ENCODE data around the gene LPP. TPM values are rescaled to one million over a fixed set of nuclear protein-coding genes. Genes with fewer than 3 reads are reported as not detected.

LPP gene
- total RNA-seq, 2 donors from 2014 or later: 1,601 to 1,705 TPM

DNA sequence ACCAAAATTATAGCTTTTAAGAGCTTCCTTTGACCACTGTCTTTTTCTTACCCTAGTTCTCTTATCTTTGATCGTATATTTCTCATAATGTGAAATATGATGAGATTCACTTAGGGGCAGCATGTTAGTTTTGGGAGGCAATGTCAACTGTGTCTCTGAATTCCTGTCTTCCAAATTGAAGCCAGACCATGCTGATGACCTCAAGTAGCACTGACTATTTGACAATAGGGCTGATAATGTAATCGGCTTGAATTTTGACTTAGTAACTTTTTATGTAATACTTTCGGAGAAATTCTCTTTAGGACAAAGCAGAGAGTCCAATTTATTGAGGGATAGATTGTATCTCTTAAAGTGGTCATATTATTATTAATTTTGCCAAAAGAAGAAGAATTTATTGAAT lies 722.4 kb downstream of the LPP start:
- intact Hi-C loops (cut with DNase I): no loop called here
- DNase-seq (ENCODE audit: low spot score): no peak

DNA sequence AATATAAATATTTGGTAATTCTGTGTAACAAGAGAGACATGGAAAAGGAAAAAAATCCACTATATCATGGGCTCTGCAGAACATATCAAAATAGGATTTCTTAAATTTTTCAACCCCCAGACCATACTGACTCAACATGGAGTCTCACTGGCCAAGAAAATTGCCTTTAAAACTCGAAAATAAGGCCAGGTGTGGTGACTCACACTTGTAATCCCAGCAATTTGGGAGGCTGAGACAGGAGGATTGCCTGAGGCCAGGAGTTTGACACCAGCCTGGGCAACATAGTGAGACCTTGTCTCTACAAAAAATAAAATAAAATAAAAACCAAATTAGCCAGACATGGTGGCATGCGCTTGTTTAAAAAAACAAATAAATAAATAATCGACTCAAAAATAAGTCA lies 723.4 kb downstream of the LPP start:
- DNase-seq (ENCODE audit: low spot score): no peak
- intact Hi-C loops (cut with DNase I): no loop called here

DNA sequence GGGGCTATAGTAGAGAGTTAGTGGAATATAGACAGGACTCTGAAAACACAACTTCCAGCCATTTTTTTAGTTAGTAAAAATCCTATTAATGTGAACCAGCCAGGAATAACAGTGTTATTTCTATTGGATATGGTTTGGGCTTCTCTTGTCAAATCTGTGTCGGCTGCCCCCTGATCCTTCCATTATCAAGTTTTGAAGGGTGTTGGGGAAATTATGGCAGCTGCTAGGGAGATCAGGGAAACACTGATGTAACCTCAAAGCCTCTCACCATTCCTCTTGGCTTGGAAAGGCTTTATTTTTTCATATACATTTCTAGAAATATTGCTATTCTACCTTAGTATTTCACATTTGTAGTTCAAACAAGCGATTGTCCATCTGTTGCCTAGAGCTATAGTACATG lies 724.1 kb downstream of the LPP start:
- intact Hi-C loops (cut with DNase I): no loop called here
- no peak for DNase-seq (ENCODE audit: low spot score)

DNA sequence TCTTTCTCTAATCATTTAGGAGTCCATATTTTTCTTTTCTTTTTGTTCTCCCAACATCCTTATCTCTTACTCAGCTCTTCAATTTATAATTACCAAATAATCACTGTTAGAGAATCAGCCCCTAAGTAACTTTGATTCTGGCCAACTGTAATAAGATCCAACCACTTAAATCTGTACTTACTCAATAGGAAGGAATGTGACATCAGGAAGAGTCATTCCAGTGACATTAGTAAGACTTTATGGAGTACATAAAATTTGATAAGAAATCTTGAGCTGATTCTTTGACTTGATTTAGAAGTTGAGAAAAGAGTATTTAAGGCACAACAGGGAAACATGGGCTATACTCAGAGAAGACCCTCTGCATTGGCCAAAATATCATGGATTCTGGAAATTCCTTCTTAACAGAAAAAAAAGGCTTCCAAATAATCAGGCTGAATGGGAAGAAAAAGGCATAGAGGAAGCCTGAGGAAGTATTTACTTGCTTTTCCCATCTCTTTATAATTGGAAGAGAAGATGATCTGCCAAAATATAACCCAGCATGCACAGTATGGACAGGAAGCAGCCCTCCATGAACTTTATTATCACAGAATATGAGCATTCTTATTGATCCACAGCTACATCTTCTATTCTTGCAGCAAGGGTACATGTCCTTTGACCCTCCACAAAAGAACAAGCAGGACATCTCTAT lies 728.1 kb downstream of the LPP start:
- DNase-seq (ENCODE audit: low spot score): no peak
- intact Hi-C loops (cut with DNase I): no loop called here

DNA sequence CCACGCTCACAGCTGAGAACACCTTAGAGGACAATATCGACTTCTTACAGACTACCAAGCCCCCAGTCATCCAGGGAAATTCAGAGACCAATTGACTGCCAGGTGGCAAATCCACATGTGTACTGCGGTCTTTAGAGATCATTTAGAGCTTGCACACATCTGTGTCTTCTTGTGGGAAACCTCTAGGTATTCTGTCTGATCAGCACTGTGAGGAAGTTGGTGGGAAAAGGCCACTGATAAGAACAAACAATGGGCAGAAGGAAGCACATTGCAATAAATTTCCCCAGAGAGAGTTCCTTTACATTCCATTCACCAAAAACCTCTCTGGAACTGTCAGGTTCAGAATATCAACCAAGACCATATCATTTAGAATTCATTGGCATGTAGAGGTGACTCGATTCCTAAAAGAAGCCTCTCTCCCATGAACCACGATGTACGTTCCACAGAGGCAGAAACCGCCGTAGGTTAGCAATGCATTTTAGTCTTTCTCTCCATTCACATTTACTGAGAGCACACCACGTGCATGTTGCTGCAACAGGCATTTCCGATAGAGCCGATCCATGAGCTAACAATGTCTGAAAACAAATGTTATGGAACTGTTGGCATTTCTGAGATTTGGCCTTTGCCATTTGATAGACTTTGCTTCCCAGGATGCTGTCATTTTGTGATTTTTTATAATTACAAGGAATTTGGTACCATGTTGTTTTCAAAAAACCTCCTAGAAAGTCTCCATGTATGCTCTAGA lies 730.5 kb downstream of the LPP start:
- no peak for DNase-seq (ENCODE audit: low spot score)
- intact Hi-C loops (cut with DNase I): no loop called here

DNA sequence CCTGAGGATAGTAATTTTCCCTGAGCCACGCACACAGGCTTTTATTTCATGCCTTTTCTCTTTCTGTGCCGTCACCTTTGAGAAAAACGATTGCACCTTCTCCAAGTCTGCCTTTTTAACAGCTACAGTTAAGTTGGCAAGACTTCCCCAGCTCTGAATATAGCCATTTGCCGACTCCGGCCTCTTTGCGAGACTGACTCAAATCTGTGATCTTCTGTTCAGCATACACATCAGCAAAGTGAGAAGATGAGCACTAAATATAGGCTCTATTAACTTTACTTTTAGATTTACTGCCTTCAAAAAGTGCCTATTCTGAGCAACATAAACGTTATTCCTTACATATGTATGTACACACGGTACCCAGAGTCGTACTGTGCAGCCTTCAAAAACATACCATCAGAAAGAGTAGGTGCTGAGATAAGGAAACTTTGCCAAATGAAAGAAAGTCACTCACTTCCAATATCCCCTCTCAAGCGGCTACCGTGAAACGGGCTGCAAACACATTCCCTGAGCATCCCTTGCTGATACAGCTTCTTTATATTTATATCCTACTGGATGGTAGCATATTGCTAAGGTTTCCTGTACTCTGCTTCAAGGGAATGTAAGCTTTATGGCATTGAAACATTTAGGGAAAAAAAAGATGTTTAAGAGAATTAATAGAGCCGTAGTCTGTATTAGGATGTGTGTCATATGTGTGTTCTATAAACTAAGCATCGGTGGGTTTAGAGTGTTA lies 734.5 kb downstream of the LPP start:
- DNase-seq (ENCODE audit: low spot score): no peak
- intact Hi-C loops (cut with DNase I): no loop called here

DNA sequence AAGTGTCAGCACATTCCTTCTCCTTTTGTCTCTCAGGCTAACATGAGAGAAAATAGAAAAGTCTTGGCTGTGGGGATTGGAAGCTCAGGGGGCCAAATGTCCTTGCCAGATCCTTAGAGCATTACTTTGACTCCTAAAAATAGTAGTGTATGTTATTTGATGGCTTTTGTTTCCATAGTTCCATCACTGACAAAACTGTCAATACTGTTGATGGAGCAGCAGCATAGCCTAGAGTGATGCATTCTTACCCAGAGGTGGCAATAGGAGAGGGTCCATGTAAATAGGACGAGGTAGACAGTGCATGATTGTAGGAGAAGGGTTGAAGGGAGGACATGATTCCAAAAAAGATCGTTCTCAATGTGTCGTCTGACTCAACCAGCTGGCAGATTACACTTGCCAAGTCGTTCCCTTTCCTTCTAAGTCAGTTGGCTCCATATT lies 735.1 kb downstream of the LPP start:
- intact Hi-C loops (cut with DNase I): no loop called here
- DNase-seq (ENCODE audit: low spot score): no peak

DNA sequence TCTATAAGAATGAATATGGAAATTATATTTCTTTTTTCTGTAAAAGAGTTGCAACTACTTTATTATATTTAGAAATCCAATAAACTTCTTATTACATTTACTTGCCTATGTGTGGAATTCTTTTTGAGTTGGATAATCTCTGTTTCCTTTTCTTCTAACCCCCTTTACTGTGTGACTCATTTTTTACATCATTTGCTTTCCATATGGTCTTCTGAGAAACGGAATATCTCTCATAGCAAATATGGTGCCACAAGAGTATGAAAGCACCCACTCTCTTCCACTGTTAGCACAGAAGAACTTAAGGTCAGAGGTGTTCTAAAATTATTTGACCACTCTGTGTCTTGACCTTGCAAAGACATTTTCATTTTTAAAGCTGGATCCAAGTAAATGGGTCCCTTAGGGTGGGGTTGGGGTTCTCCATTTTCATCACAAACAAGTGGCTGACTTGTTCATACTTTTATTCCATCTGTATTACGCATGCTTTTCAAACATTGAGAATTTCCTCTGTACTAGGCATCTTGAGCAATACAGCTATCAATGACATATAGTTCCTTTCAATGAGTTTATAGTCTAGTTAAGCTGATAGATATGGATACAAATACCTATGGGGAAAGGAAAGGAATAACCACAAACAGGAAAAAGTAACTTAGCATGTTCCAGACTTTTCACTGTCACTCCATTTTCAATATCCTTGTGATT lies 736.8 kb downstream of the LPP start:
- intact Hi-C loops (cut with DNase I): no loop called here

DNA sequence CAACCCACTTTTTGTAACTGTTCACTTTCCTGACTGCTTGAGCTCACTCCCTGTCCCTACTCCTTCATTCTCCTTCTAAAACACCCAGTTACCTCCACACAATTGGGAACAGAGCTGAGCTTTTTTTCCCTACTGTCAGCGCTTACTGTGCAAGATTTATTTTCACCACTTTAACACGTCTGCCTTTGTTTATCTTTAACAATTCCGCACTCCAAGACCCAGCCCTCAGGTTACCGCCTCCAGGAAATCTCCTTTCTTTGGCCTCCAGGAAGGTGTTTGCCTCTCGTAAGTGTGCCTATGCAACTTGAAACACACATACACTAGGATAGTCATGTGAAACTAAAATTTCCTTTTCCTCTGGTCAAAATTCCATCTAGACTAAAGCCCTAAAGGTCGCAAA lies 745.9 kb downstream of the LPP start:
- intact Hi-C loops (cut with DNase I): loop anchor here in 1 of 2 donors (5.0 kb wide), 1 partner anchor 42 kb away; no protein-coding TSS in a partner anchor
- DNase-seq (ENCODE audit: low spot score): no peak

More for the DNA sequence above, 736.8 kb downstream of the LPP start:
- no peak for DNase-seq (ENCODE audit: low spot score)

DNA sequence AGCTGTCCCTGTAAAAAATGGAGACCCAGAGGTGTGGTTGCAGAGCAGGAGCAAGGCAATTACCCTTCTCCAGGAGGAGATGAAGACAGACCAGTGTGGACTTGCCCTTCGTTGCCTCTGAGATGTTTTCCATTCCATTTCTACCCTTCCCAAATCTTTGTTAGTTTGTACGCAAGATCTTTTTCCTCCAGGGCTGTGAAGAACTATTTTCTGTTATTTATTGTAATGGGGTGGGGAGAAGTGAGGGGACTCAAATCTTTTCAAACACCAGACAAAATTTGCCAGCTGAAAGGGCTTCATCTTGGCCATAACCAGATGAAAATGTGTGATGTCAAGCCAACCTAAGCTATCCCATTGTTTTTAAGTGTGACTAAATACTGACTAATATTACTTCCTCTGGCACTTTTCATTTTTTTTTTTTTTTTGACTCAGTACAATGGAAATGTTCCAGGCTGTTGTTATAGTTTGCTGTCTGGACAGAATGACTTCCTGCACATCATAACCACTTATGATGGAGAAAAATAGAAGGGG lies 746.5 kb downstream of the LPP start:
- intact Hi-C loops (cut with DNase I): loop anchor here in 1 of 2 donors (5.0 kb wide), 1 partner anchor 42 kb away; no protein-coding TSS in a partner anchor
- no peak for DNase-seq (ENCODE audit: low spot score)

DNA sequence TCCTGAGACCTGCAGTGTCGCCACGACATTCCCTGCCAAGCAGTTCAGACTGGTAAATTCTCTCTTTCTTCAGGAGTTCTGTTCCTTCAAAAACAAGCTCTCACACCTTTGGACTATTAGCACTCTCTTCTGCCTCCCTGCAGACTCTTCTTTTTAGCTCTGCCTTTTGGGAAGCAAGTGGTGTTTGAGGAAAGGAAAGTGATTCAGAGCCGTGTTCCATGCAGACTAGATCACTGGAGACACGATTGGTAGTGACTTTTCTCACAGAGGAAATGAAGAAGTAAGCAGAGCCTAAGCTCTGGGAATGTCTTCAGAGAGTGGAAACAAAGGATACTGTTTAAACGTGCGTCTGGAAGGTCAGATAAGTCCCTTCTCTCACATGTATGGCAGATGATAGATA lies 747.2 kb downstream of the LPP start:
- DNase-seq (ENCODE audit: low spot score): no peak
- intact Hi-C loops (cut with DNase I): loop anchor here in 1 of 2 donors (5.0 kb wide), 1 partner anchor 41 kb away; no protein-coding TSS in a partner anchor

DNA sequence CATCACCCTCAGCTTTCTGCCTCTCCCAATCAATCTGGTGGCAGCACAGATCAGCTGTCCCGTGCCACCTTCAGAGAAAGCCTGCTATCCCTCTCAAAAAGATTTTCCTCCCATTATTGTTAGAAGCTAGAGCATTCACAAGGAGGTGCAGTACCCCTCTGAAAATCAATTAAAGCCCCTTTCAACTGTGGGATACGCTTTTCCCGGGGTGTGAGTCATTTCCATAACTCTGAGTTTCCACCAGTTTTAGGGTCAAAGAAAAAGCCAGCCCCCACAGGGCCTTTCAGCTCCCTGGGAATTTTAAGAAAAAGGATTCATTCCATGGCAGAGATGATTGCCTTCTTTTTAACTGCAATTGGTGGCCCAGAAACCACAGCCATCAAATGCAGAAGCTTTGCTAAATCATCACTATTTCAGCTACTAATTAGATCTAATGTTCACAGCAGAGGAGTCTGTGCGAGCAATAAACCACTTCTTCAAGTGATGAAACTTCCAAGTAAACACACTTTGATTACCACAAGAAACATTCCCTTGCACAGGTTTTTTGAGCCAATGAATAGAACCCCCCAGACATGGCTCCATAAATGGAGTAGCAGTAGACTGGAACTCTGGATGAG lies 747.8 kb downstream of the LPP start:
- no peak for DNase-seq (ENCODE audit: low spot score)
- intact Hi-C loops (cut with DNase I): loop anchor here in 1 of 2 donors (5.0 kb wide), 1 partner anchor 41 kb away; no protein-coding TSS in a partner anchor

DNA sequence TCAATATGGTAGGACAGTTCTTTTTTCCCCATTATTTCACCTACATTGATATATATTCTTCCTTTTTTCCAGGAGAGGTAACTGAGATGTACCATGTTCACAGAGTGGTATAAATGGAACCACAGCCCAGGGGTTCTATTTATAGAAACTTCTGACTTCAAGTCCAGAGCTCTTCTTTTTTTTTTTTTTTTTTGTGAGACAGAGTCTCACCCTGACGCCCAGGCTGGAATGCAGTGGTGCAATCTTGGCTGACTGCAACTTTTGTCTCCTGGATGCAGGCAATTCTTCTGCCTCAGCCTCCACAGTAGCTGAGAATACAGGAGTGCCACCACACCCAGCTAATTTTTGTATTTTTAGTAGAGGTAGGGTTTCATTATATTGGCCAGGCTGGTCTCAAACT lies 750.7 kb downstream of the LPP start:
- DNase-seq (ENCODE audit: low spot score): no peak
- intact Hi-C loops (cut with DNase I): loop anchor here in 1 of 2 donors (5.0 kb wide), 1 partner anchor 38 kb away; no protein-coding TSS in a partner anchor

DNA sequence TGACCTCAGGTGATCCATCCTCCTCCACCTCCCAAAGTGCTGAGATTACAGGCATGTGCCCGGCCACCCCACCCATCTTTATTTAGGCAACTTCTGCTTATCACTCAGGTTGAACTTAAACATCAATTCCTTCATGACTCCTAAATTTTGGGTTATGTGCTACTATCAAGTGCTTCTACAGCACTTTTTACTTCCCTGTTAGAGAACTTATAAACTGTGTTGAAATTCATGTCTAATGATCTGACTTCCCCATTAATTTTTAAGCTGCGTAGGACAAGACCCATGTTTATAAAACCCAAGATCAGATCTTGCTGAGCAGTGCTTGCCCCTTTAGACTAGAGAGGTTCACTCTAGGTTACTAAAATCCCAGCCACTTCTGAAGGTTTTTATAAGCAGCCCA lies 751.6 kb downstream of the LPP start:
- intact Hi-C loops (cut with DNase I): no loop called here
- no peak for DNase-seq (ENCODE audit: low spot score)

DNA sequence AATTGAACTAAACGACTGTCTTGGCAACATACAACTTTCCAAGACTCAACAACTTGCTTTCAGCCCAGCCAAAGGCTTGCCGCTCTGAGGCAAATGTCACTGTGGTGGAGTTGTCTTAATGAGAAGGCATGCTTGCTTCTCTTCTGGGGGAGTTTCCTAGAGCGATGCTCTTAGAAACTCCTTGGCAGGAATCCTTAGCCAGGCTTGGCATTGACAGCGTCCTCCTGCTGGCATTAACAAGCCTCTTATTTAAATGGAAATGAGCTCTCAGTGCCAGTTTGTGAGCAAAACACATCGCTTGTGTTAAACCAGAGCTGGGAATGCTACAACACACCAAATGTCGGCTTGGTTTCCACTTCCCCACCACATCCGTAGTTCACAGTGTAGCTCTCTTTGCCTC lies 752.3 kb downstream of the LPP start:
- DNase-seq (ENCODE audit: low spot score): no peak
- intact Hi-C loops (cut with DNase I): no loop called here

DNA sequence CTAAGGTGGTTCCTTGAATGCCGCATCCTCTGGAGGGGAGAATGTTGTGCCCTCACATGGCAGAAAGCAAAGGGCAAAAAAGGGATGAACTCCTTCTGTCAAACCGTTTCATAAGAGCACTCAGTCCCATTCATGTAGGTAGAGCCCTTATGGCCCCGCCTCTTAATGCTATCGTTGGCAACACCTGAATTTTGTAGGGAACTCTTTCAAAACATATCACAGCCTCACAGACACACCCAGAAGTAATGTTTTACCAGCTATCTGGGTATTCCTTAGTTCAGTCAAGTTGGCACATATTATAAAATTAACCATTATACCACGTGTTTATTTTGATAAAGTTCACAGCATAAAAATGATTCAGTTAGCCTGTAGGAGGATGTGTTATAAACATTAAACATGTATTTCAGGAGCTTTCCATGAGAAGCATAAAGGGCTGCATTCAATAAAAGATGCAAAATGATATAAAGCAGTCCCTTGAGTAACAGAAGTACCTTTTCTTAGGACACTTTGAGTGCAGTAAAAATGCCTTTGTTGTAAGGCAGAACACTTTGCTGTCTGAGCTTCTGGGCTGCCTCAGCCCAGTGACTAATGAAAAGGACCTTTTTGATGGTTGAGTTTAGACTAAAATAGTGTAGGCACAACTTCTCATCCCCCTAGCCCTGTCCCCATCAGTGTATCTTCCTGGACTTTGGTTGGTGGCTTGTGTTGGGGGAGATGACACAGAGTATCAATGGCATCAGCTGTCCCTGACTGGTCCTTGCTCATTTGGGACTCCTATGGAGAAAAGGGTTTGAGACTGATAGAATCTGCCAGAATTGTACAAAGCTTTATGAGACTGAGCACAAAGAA lies 754.3 kb downstream of the LPP start:
- intact Hi-C loops (cut with DNase I): no loop called here
- no peak for DNase-seq (ENCODE audit: low spot score)

DNA sequence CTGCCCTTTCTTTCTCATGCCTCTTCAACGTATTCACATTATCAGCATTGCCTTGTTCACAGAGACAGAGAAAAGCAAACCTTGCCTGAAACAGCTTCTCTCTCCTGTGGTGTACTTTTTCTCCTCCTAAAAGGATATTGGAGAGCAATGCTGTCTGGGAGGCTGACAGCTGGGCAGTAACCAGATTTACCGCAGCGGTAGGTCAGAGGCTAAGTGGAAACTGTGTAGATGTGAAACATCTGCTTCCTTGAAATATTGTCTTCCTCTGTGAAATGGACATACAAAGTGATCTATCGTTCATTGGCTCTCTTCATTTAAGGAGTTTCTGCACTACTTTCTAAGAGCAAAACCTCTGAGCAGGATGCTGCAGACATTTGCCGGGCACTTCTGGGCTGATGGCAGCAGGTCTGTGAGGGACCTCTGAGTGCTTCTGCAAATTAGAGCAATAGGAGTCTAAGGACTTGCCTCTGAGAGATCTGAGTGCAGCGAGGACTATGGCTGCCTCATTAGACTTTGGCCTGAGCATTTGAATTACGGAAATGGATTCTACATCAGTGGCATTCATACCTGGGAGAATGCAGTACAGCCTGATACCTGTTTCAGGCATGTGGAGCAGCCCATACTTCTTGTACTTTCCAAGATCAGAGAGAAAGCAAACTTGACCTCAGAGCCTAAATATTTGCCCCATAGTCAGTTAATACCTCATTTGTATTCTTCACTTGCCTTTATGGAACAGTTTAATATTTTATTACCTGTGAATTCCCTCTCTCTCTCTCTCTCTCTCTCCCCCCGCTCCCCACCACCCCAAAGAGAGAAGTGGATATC lies 757.3 kb downstream of the LPP start:
- DNase-seq (ENCODE audit: low spot score): no peak
- intact Hi-C loops (cut with DNase I): no loop called here

Data from posterior vena cava (tissue), 2 donors.